ENCODE measurements around the gene CDK6. TPM values are rescaled to one million over a fixed set of nuclear protein-coding genes. Genes with fewer than 3 reads are reported as not detected.

CDK6 gene
- total and polyA plus RNA-seq, 2 of the 8 experiments (the other 6 are each of a cell fraction or from before 2014, with no cell fraction given) = 5.9 to 18.9 TPM

GRCh38 chr7:92621561-92622023 is 214.8 kb downstream of the CDK6 start (continued):
- TF ChIP-seq EZH2 (IDR thresholded peaks at IDR 0.05; ENCODE audit: low read depth, low read length, severe bottlenecking) = no peak
- no peak for TF ChIP-seq MAFK (IDR thresholded peaks at IDR 0.05; ENCODE audit: low read depth, low read length)
- no peak for TF ChIP-seq JUND (IDR thresholded peaks at IDR 0.05; ENCODE audit: low read length)
- TF ChIP-seq NANOG (IDR thresholded peaks at IDR 0.05; ENCODE audit: insufficient read depth, low read depth, low read length, poor library complexity, severe bottlenecking) = no peak
- TF ChIP-seq BCL11A (IDR thresholded peaks at IDR 0.05; ENCODE audit: low read depth in 2 of 2, low read length in 2 of 2) = no peak
- TF ChIP-seq PHF8 (conservative IDR thresholded peaks at IDR 0.05; ENCODE audit: low read depth, low read length) = no peak

Data from H1 (cell line).